Measurements from ENCODE around the gene FMNL2.

The FMNL2 gene

DNA sequence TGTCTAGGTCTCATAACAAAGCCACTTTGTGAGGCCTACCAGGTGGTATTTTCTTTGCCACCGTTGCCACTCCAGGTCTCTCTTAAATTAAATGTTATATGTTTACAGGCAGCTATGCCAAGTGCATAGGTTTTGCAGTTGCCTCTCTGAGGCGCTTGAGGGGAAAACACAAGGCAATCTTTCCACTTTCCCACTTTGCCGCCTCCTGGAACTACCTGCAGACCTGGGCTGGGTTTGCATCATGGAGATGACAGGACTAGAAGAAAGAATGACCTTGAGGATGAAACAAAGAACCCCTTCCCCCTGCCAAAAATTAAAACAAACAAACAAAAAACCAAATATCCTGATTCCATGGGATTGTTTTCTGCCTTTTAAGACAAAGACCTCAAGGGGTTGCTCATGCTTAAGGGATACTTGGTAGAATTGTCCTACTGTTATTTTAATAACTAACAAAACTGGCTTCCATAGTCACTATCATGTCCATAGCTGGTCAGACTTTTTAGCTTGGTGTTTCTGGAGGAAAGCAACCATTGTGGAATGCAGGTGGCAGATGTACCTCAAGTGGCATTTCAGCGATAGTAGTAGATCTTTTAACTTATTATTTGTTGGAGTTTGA, 222.4 kb downstream of the FMNL2 start:
- DNase-seq (no peak), ATAC-seq (no peak)
- no peaks in the 10 kb centered on the region for H3K4me1 Mint-ChIP-seq
- H3K27me3 Mint-ChIP-seq = no peaks in the 10 kb centered on the region
- H3K4me3 Mint-ChIP-seq = no peak overlapping the region
- no peak overlapping the region for H3K27ac Mint-ChIP-seq
- H3K36me3 Mint-ChIP-seq (ENCODE audit: low read depth) = no peaks in the 10 kb centered on the region
- H3K9me3 Mint-ChIP-seq = no peaks in the 10 kb centered on the region

DNA sequence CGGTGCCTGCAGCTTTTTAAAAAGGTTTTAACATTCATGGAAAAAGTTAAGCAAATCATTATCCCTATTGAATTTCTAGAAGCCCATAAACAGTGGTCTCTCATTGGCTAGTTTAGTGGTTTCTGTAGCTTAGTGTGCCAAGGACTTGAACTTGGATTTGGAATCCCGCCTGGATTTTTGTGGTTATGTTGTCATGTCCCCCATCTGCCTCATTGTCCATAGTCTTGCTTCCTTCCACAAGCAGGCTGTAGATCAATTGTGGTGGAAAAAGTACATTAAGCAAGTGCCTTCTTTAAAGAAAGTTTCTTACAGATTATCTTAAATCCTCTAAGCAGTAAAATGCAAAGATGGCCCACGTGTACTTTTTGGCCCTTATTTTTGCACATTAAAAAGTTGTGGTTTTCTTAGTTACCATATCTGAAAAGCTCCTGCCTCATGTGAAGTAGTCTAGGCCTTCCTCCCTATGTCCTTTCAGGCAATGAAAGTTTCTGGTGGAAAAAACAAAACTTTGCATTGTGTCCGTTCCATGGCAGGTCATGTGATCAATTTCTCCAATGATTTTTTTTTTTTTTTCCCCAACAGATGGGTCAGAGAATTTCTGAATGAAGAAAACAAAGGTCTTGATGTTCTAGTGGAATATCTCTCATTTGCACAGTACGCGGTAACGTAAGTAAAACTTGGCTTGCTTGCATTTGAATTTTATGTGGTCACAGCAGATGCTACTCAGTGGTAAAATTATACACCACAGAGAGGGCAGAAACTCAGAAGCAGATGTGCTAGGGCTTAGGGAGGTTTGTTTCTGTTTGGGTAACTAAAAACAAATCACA, 223.4 kb downstream of the FMNL2 start:
- Mint-ChIP-seq H3K27ac (no peak overlapping the region), H3K27me3 (no peaks in the 10 kb centered on the region), H3K9me3 (no peaks in the 10 kb centered on the region), H3K36me3 (ENCODE audit: low read depth) (no peaks in the 10 kb centered on the region), H3K4me1 (no peaks in the 10 kb centered on the region), H3K4me3 (no peak overlapping the region)
- ATAC-seq (no peak), DNase-seq (no peak)

DNA sequence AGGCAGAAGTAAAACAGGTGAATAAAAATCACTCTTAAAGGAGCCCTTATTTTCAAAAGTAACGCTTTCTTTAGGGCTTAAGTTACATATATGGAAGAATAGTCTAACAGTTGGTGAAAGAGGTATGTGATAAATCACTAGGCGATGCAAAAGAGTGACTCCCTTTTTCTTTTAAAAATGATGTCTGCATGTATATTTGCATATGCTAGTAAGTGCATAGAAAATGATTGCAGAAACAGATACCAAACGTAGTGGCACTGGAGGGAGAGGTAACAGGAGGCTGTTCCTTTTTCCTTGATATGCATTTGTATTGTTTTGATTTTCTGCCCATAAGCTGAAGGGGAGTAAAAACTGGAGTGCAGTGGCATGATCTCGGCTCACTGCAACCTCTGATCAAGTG, 224.0 kb downstream of the FMNL2 start:
- ATAC-seq (no peak), DNase-seq (no peak)
- Mint-ChIP-seq H3K27ac (no peak overlapping the region), H3K9me3 (no peaks in the 10 kb centered on the region), H3K27me3 (no peaks in the 10 kb centered on the region), H3K36me3 (ENCODE audit: low read depth) (no peaks in the 10 kb centered on the region), H3K4me3 (no peak overlapping the region), H3K4me1 (no peaks in the 10 kb centered on the region)

DNA sequence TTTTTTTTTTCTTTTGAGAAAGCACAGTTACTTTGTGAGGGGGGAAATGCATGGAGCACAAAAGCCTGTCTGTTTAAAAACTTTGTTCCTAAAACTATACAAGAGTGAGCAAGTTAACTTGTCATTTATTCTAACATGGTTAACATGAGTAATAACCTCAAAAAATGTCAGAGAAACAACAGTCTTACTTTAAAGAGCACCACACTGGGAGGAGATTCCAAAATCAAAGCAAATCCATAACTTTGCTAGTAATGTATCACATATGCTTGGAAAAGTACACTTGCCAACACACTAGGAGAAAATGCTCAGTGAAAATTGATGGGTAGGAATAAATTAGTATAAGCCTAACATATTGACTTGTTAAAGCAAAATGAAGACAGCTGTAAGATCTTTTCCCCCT, 225.2 kb downstream of the FMNL2 start:
- DNase-seq (no peak), ATAC-seq (no peak)
- H3K27me3 Mint-ChIP-seq = no peaks in the 10 kb centered on the region
- no peak overlapping the region for H3K27ac Mint-ChIP-seq
- H3K9me3 Mint-ChIP-seq = no peaks in the 10 kb centered on the region
- no peaks in the 10 kb centered on the region for H3K36me3 Mint-ChIP-seq (ENCODE audit: low read depth)
- peaks cover 3% of the 10 kb centered on the region for H3K4me1 Mint-ChIP-seq
- H3K4me3 Mint-ChIP-seq = no peak overlapping the region

DNA sequence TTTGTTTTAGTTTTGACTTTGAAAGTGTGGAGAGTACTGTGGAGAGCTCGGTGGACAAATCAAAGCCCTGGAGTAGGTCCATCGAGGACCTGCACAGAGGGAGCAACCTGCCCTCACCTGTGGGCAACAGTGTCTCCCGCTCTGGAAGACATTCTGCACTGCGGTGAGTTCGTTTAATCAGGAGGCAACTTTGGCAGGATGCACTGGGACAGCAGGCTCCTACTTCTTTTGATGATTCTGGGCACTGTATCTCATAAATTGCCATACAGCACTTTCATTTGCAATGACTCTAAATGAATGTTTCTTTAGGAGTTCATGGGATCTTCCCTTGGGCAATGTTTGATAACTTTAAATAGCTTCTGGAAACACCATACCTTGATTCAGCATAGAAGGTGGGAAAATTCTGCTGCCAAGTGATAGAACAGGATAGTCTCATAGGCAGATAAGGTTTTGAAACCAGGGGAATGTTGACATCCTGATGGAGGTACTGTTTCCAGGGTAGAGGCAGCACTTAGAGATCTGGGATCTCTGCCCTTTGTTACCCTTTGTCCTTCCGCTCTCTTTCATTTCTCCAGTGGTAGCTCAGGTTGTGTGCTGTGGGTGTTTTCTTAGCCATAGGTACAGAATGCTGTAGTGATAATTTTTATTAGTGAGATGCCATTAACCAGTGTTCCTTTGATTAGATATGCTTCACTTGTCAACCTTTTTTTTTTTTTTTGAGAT, 226.1 kb downstream of the FMNL2 start:
- no peak overlapping the region for H3K27ac Mint-ChIP-seq
- no peak for DNase-seq
- H3K36me3 Mint-ChIP-seq (ENCODE audit: low read depth) = no peaks in the 10 kb centered on the region
- ATAC-seq = no peak
- H3K4me1 Mint-ChIP-seq = peaks cover 3% of the 10 kb centered on the region
- H3K4me3 Mint-ChIP-seq = no peak overlapping the region
- H3K27me3 Mint-ChIP-seq = no peaks in the 10 kb centered on the region
- H3K9me3 Mint-ChIP-seq = no peaks in the 10 kb centered on the region

DNA sequence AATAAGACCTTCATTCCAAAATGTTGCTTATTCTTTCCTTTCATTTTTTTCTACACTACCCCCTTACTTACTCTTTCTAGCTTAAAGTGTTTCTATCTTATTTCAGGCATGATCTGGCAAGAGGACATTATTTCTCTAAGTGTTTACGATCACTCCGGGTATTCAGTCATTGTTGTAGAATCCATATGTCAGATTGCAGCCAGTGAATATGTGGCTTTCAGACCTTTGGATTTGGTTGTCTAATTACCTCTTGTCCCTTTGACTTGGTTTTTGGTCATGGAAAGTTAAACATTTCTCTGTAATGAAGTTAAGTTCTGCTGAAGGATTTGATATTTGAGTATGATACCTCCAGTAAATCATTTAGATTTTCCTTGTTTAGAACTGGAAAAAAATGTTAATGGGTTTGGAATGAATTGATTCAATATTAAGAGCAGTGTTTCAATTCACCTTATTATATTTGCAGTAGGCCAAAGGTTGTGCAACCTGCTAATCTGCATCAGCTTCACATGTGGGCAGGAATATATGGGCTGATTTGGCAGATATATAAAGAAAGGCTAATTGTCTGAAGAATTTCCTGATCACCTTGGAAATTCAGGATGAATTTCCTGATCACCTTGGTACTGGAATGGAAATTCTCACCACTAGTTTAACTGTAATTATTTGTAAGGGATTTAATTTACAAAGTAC, 227.4 kb downstream of the FMNL2 start:
- H3K27me3 Mint-ChIP-seq = peaks cover 3% of the 10 kb centered on the region
- H3K27ac Mint-ChIP-seq = no peak overlapping the region
- peaks cover 6% of the 10 kb centered on the region for H3K4me1 Mint-ChIP-seq
- ATAC-seq (no peak), DNase-seq (no peak)
- no peaks in the 10 kb centered on the region for H3K36me3 Mint-ChIP-seq (ENCODE audit: low read depth)
- no peaks in the 10 kb centered on the region for H3K9me3 Mint-ChIP-seq
- no peak overlapping the region for H3K4me3 Mint-ChIP-seq

DNA sequence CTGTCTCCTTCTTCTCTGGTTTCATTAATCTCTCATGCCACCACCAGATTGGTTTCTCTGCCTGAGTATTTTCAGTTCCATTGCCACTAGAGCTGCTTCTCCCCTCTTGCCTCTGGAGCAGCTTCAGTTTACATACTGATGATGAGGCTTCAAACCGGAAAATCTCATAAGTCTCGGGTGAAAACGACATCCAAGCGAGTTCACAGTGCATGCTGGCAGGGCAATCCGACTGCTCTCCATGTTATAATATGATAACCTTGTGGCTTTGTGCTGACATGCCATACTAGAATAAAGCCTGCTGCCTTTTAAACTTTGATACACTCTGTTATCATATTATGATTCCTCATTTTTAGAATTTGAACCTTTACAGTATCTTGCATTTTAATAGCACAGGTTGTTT, 228.8 kb downstream of the FMNL2 start:
- Mint-ChIP-seq H3K4me3 (no peak overlapping the region), H3K27me3 (peaks cover 3% of the 10 kb centered on the region), H3K4me1 (peaks cover 6% of the 10 kb centered on the region), H3K27ac (no peak overlapping the region), H3K36me3 (ENCODE audit: low read depth) (no peaks in the 10 kb centered on the region), H3K9me3 (no peaks in the 10 kb centered on the region)
- DNase-seq = no peak
- no peak for ATAC-seq

DNA sequence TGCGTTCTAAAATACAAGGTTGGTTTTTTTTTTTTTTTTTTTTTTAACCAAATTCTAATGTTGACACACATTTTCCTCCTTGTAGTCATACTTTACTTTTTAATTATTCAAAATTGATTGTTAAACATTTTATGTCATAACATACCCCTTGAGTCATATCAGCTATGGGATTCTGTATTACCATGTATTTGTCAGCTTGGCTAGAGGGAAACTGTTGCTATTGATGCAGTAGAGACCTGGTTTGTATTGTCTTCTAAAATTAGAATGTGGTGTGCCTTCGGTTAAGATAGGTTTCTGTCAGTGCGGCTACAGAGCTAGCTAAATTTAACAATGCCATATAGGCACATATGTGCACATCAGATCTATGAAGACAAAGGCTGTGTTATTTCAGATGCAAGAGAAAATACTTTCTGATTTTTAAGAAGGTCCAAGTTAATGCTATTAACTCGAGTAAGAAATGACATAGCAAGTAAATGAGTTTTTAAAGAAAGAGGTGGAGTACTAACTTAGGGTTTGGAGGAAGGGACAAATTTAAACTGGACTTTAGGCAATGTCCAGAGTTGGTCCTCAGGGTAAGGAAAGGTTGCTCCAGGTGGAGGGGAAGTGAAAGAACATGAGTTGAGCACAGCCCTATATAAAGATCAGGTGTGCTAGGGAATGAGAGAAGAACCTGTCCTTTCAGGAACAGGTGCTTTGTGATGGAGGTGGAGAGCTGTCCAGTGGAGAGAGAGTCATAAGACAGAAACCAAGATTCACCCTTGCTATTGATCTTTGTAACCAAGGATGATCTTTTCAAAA, 230.0 kb downstream of the FMNL2 start:
- Mint-ChIP-seq H3K27ac (no peak overlapping the region), H3K36me3 (ENCODE audit: low read depth) (no peaks in the 10 kb centered on the region), H3K27me3 (peaks cover 4% of the 10 kb centered on the region), H3K4me1 (peaks cover 6% of the 10 kb centered on the region), H3K4me3 (no peak overlapping the region), H3K9me3 (no peaks in the 10 kb centered on the region)
- ATAC-seq = peak; percentile 43
- no peak for DNase-seq

DNA sequence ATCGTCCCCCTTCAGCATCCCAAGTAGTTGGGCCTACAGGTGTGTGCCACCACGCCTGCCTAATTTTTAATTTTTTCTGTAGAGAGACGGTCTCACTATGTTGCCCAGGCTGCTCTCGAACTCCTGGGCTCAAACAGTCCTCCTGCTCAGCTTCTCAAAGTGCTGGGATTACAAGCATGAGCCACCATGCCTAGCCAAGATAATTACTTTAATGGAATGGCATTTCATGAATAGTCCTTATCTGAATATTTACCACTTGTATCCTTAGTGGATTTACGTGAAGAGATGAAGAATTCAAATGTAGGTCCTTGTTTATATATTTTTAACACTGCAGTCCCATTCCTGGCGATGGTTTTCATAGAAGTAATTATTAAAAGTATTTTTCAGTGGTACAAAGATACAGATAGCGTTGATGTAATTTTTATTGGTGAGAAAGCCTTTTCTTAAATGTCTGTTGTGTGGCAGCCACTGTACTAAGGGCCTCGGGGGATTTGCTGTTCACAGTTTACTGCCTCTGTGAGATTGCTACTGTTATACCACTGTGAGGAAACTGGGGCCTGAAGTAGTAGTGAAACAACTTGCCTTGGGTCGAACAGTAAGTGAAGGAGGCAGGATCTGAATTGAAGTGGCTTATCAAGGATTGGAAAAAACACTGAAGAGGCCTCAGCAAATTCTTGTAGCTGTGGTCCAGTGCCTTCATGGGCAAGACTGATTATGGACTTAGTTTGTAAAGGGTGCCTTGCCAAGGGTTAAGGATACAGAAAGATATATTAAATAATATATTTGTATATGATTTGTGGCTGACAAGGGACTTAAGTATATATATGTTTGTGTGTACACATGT, 231.1 kb downstream of the FMNL2 start:
- peaks cover 8% of the 10 kb centered on the region for H3K27me3 Mint-ChIP-seq
- H3K27ac Mint-ChIP-seq = no peak overlapping the region
- no peaks in the 10 kb centered on the region for H3K9me3 Mint-ChIP-seq
- H3K4me3 Mint-ChIP-seq = no peak overlapping the region
- DNase-seq (no peak), ATAC-seq (no peak)
- peaks cover 6% of the 10 kb centered on the region for H3K4me1 Mint-ChIP-seq
- H3K36me3 Mint-ChIP-seq (ENCODE audit: low read depth) = no peaks in the 10 kb centered on the region

DNA sequence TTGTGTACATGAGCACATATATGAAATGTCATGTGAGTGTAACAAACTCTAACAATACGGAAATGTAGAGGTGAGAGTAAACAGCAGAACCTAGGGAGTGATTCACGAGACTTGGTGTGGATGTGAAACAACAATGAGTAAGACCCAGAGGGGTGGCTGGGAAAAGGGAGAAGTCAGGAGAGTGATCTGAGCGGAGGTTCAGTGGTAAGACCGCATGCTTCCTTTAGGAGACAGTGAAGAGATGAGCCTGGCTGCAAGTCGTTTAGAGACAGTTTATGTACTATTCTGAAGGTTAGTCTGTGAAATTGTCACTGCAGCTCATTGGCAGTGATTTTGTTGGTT, 231.7 kb downstream of the FMNL2 start:
- Mint-ChIP-seq H3K9me3 (no peaks in the 10 kb centered on the region), H3K4me1 (peaks cover 6% of the 10 kb centered on the region), H3K27me3 (peaks cover 8% of the 10 kb centered on the region), H3K36me3 (ENCODE audit: low read depth) (no peaks in the 10 kb centered on the region), H3K27ac (no peak overlapping the region), H3K4me3 (no peak overlapping the region)
- ATAC-seq (no peak), DNase-seq (no peak)

DNA sequence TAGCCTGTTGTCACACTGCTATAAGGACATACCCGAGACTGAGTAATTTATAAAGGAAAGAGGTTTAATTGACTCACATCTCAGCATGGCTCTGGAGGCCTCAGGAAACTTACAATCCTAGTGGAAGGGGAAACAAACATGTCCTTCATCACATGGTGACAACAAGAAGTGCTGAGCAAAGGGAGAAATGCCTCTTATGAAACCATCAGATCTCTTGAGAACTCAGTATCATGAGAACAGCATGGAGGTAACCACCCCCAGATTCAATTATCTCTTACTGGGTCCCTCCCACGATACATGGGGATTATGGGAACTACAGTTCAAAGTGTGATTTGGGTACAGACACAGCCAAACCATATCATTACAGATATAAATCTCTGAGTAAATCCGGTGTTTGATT, 233.6 kb downstream of the FMNL2 start:
- no peak overlapping the region for H3K27ac Mint-ChIP-seq
- H3K27me3 Mint-ChIP-seq = peaks cover 12% of the 10 kb centered on the region
- H3K9me3 Mint-ChIP-seq = no peaks in the 10 kb centered on the region
- ATAC-seq (no peak), DNase-seq (no peak)
- no peak overlapping the region for H3K4me3 Mint-ChIP-seq
- H3K4me1 Mint-ChIP-seq = peaks cover 14% of the 10 kb centered on the region
- no peaks in the 10 kb centered on the region for H3K36me3 Mint-ChIP-seq (ENCODE audit: low read depth)

DNA sequence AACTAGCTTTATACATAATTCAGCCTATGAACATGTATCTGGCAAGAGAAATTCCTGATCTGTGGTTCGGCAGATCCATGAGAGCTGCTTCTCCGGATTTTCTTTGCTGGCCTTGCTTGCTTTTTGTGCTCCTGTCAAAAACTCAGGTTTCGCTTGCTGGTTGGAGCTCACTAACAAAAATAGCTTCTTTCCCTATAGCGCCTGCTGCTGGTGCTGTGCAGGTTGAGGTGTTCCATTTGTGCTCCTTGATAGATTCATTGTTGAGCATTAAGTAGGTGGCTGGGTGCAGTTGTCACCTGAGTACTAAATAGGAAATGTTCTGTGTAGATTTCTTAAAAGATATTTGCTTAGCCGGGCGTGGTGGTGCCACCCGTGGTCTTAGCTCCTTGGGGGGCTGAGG, 234.2 kb downstream of the FMNL2 start:
- Mint-ChIP-seq H3K27me3 (peaks cover 12% of the 10 kb centered on the region), H3K9me3 (no peaks in the 10 kb centered on the region), H3K4me1 (peaks cover 14% of the 10 kb centered on the region), H3K27ac (no peak overlapping the region), H3K36me3 (ENCODE audit: low read depth) (no peaks in the 10 kb centered on the region), H3K4me3 (no peak overlapping the region)
- no peak for ATAC-seq
- no peak for DNase-seq

DNA sequence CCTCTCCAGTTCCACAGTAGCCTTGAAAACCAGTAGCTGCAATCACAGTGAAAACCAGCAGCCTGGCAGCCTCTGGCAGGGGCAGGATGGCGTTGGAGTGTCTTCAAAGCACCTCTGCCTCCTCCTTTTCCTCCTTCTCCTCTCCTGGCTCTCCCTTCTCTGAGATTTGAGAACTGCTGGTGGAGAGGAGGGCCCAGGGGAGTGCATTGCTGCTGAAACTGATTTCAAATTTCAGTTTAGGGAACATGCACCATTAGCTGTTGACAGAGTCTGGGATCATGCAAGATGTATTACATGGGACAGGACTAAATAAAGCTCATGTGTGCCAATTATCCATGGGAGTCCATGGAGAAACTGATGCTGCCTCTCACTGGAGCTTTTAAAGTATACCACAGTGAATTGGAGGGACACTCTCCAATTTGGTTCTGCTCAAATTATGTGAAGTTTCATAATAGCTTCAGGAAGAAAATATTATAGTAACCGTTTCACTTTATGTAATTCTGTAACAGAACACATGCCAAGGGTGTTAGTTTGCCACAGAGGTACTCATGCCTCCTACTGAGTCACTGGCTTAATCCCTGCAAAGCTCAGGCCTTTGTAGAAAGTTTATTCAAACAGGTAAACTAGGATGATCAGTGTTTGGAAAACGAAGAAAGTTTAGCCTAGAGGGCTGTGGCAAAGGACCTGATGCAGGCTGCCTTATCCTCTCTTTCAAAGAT, 236.2 kb downstream of the FMNL2 start:
- no peak for DNase-seq
- Mint-ChIP-seq H3K9me3 (no peaks in the 10 kb centered on the region), H3K4me1 (peaks cover 12% of the 10 kb centered on the region), H3K27me3 (peaks cover 13% of the 10 kb centered on the region), H3K4me3 (no peak overlapping the region), H3K27ac (no peak overlapping the region), H3K36me3 (ENCODE audit: low read depth) (no peaks in the 10 kb centered on the region)
- no peak for ATAC-seq

Measured in activated naive CD8-positive, alpha-beta T cell treated with anti-CD3 and anti-CD28 coated beads, Interleukin-2, amount 50 U/mL, for 24 hours (primary cell).